RKO (cell line): ENCODE measurements around the gene TACR2.

Experiments used
- DNase-seq: peaks from one replicate; pipeline ENCODE4 v3.0.0-alpha.2; 2016; ENCODE audit warnings: low spot score

Gene TACR2

DNA sequence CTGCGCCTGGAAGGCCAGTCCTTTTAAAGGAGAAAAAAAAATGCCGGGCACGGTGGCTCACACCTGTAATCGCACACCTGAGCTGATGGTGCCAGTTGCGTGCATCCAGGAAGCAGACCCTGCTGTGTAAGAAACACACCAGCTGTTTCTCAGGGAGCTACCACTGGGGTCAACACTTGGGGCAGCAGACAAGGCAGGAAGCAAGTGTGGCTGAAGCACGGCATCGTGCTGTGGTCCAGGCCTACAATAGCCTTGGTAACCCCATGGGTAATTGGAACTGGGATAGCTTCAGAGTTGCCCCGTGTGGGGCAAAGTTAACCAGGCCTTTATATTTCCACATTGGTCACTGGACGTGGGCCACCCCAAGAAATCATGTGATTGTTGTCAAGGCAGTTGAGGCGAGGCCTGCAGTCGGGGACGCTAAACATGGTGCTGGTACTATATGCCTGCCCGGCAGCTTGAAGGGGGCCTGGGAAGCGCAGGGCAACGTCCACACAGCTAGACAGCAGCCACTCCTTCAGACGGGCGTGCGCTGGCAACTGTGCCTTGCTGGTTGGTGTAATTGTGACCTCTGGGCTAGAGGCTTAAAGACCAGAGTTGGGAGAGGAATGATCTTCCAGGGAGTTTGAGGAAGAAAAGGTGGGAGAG, 2.5 kb upstream of the TACR2 start:
- DNase-seq = no peak

DNA sequence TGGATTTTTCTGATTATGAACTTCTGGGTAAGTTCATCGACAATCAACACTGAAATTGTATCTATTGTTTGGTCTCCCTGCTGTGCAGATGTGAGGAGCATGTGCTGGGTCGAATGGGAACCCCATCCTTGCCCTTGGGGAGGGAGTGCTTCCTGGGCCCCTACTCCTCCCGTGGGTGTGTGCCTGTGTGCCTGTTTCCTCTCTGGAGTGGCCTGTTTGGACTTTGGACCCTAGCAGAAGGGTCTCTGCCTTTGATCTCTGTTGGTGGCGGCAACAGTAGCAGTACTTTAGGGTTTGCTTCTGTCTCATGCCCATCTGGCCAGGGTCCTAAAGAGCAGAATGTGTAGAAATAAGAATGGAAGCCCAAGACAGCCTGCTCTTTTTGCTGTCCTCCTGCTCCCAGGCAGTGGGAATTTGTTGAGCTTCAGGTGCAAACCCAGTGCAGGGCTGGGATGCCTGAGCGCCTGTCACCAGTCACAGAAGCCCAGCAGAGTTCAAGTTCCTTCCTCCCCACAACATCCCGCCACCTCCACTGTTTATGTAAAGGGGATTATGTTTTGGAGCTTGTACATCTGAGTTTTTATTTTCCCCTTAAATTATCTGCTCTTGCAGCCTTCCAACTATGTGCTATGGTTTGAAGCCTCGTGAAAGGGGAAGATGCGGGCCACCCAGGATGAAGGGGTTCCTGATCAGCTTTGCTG, 1.5 kb upstream of the TACR2 start:
- no peak for DNase-seq

DNA sequence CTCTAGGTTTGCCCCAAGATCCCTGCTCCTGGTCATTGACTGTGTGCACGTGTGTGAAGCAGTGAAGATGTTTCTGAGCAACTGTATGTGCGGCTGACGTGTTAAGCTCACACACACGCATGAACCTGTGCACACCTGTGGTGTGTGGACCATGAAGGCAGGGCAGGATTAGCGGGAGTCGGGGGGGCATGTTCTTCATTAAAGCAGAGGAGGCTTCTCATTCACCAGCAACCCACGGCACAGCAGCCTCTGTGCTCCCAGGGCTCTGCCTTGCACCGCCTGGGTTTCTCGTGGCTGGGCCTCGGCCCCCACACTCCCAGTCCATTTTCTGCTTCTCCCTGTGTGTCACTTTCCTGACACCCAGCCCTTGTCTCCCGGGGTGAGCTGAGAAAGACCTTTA, 824 bp upstream of the TACR2 start:
- DNase-seq = no peak

DNA sequence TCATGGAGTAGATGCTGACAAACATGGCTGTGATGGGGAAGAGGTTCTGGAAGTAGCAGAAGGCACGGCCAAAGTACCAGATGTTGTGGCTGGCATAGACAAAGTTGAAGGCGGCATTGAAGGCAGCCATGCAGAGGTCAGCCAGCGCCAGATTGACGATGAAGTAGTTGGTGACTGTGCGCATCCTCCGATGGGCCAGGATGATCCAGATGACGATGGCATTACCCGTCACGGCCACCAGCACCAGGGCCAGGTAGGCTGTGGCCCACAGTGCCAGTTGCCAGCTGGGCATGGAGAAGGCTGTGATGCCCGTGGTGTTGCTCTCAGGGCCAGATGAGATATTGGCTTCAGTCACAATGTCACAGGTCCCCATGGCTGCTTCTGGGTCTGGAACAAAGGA, 767 bp downstream of the TACR2 start:
- no peak for DNase-seq

DNA sequence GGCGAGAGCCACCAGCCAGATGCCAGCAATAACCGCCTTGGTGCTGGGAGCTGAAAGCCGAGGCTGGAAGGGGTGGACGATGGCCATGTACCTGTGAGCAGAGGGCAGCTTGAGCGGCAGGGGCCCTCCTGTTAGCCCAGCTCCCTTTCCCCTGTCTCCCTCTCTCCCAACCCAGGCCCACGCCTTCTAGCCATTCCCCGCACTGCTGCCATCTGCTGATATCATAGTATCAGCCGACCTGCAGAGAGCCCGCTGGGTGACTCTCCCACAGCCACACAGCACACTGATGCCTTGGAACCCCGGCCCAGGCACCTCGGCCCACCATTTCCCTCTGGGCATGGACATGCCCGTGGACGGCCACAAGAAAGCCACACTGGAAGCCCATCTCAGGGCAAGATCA, 1.7 kb downstream of the TACR2 start:
- DNase-seq = no peak

DNA sequence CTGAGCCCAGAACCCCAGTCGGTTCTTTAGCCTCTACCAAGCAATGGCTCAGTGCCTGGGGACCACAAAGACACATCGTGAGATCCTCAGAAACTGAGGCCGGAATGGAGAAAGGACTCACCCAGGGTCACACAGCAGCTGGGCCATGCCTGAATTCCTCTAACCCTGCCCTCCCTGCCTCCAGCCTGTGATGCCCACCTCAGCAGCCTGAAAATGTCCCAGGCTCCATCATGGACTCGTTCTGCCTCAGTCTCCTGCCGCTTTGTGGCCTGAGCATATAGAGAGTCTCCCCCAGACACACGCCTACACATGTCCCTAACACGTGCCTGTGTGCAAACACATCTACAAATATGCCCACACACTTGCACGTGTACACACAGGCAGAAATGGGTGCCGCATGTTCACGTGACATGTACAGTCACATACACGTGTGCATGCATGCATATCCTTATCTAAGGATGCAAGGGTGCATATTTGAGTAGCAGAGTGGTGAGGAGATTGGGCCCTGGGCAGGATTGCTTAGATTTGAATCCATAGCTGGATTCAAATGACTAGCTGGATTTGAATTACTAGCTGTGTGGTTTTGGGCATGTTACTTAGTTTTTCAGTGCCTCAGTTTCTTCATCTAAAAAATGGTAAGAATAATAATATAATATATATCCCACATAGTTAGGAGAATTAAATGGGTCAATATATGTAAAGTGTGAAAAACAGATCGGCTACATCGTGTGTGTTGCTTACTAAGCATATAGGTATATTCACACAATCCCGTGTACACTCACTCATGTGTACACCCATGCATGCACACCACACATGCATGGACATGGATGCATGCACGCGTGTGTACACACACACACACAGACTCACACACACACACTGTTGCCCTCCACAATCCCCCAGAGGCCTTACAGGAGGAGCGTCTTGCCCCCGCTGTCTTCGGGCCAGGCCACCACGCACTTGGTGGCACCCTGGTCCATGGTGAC, 2.4 kb downstream of the TACR2 start:
- no peak for DNase-seq

DNA sequence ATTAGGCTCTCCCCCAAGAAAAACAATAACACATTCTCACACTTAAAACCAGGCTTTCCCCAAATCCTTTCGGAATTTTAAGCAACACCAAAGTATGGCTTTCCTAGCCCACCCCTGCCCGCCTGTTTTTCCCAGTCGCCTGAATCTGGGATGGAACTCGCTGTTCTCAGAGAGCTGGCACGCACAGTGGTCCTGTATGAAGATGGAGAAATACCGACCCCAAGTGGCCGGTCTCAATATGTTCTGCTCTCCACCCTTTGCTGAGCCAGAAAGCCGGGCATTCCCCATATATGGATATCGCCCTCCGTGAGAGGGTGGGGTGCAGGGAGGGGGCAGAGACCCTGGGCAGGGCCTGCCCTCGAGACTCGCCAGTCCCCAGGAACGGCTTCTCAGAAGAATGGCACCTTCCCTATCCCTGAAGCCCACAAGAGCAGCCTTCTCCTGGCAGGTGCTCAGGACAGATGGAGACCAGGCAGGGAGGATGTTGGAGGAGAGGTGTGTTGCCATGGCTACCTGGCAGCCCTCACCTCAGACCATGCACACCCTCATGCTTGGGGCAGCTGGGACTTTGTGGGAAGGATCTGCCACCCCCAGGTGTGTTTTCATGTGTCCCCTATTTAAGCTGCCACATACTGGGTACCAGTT, 3.4 kb downstream of the TACR2 start:
- peak; percentile 66 for DNase-seq

DNA sequence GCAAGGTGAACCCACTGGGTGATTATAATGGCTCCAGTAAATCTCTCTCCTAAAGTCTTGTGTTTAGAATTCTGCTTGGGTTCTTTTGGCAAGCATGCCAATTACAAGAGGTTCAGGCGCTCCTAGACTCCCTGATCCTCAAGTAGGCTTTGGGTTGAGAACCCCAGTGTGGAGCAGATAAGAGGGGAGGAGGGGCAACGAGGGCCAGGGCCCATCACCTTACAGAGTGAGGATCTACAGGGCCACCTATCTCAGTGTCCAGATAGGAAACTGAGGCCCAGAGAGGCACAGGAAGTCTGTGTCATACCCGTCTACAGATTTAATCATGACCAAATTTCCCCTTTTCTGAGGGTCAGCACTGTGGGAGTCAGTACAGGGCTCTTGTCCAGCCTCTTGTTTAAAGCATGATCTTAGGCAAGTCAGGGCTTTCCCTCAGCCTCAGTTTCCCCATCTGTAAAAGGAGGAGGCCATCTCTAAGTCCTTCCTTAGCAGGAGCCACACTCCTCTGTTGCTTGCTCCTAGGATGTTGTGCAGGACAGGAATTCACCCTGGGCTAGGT, 4.4 kb downstream of the TACR2 start:
- DNase-seq = no peak

DNA sequence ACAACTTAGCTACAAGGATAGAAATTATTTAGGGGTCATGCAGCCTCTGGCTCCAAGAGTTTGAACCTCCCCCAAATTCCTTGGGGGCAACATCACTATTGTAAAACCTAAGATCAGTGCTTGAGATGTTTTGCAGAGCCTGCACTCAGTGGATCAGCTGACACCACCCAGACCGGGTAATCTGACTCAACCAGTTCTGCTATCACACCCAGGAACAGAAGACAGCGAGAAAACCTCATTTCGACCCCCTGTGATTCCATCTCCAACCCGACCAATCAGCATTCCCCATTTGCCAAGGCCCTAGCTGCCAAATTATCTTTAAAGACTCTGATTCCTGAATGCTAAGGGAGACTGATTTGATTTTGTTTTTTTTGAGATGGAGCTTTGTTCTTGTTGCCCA, 5.2 kb downstream of the TACR2 start:
- DNase-seq = no peak

DNA sequence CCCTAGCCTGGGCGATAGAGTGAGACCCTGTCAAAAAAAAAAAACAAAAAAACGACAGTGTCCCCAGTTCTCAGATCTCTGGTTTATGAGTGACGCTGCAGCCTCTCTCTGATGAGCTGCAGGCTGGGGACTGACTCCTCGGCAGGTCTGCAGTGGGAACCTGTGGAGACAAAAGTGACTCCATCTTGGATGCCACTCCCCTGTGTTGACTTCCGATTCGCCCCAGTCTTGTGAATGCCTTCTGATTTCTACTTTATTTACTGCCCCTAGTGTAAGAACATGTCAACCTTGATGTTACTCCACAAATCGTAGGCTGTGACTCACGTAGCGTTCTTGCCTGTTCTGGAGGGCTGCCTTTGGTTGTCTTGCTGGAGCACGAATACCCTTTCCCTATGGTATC, 6.2 kb downstream of the TACR2 start:
- no peak for DNase-seq

DNA sequence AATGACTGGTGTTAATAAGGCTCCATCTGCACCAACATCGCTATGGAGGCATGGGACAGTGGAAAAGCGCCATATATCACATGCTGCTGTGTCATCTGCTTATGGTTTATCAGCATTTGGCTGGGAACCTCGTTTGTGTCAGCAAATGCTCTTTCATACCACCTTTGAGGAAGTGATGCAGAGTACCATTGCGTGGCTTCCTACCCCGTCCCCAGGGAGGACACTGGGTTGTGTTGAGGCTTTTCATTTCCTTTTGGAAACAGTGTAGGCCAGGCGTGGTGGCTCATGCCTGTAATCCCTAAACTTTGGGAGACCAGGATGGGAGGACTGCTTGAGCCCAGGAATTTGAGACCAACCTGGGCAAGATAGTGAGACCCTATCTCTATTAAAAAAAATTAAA, 6.8 kb downstream of the TACR2 start:
- no peak for DNase-seq

DNA sequence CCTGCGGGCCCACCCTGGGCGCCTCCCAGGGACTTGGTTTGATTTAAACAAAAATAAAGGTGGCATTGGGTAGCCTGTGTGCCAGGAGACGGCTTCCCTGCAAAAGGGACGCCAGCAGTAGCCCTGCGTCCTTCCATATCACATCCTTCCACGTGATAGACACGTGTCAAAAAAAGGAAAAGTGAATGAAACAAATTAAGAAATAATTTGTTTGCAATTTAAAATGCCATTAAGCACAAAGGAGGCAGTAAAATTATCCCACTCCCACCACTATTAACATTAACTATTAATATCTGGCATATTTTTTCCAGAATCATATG, 7.6 kb downstream of the TACR2 start:
- DNase-seq = no peak

DNA sequence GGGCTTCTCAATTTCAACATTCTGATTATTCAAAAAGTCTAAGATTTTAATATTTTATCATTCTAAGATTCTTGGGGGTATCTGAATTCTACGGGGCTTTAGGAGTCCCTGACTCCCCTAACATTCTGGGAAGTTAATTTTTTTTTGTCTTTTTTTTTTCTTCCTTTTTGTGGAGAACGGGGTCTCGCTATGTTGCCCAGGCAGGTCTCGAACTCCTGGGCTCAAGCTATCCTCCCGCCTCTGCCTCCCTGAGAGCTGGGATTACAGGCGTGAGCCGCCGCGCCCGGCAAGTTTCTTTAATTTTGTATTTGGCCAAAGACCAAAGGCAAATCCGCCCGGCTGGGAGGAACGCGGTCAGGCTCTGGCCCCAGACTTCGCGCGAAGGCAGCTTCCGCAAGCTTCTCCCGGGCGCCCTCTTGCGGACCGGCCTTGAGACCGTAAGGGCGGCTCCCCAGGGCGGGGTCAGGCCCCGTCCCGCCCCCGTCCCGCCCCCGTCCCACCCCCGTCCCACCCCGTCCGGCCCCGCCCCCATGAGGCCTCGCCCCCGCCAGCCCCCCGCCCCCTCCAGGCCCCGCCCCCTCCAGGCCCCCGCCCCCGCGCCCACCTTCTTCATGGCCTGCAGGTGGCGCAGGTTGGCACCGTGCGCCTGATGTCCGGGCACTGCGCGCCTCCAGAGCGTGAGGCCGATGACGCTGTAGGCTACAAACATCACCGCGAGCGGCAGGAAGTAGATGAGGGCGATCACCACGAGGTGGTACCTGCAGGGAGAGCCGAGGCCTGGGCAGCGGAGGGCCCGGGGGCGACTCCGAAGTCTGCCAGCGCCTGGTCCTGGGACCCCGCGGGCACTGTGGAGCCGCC, 8.2 kb downstream of the TACR2 start:
- peak; percentile 92 for DNase-seq

DNA sequence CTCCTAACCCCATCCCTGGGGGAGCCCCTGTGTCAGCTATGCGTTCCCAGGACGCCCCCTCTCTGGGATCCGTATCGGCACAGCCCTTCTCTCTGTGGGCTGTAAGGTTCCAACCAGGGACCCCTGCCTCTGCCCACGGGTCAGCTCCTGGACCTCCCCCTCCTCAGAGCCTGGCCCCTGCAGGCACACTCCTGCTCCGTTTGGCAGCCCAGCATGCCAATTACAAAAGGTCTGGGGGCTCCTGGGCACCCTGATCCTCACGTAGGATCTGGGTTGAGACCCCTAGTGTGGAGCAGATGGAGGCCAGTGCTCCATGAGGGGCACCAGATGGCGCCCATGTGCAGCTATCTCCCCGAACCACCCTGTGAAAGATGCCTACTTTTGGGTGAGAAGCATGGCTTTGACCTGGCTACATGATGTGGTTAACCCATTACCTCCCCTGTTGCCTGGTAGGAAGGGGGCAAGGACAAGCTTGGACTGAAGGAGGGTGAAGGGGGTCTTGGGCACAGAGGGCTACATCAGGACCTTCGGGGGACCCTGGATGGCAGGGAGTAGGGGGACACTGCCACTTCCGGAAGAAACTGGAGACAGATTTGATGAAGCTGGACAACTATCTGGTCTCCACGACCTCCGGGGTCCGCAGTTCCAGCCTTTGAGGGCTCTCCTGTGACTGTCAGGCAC, 9.0 kb downstream of the TACR2 start:
- peak; percentile 42 for DNase-seq

DNA sequence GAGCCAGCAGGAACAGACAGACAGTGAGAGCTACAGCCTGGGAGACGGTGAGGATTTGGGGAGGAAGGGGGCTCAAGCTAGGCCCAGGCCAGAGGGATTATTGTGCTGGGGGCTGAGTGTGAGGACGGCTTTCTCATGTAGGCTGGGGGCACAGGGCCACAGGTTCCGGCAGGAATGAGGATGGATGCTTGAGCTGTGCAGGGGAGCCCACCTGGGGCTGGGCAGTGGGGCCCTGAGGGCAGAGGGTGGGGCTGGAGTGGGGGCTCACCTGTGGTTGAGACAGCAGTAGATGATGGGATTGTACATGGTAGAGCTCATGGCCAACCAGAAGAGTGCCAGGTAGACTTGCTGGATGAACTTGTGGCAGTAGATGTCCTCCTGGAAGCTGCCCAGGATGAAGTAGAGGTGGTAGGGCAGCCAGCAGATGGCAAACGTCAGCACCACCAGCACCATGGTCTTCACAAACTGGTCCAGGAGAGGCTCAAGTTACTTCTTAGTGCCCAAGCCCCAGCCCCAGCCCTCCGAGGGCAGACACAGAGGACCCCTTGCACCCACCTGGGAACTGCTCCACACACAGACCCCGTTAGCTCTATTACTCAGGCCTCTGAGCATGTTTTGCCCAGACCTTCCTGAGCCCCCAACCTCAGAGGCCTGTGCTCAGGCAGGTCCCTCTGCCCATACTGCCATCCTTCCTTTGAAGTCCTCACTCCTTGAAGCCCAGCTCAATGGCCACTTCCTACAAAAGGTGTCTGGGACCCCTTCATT, 9.7 kb downstream of the TACR2 start:
- no peak for DNase-seq

DNA sequence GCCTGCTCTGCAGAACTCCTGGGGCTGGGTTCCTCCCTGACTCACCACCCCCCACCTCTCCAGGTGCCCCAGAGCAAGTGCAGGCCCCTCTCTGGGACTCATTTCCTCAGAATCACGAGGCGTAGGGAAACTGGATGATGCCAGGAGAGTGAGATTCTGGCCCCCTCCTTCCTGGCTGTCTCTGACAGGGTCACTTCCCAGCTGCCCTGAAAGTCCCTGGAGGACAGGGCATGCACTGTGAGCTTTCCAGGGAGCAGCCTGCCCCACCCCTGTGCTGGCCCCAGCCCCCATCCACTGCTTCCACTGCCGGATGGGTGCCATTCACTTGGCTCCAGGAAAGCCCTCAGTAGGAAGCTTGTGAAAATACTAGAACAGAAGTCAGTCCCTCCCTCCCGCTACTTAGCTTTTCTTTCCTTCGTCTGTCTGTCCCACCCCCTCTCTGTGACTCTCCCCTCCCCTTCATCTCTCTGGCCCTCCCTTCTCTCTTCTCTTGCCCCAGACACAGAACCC, 10.4 kb downstream of the TACR2 start:
- no peak for DNase-seq

DNA sequence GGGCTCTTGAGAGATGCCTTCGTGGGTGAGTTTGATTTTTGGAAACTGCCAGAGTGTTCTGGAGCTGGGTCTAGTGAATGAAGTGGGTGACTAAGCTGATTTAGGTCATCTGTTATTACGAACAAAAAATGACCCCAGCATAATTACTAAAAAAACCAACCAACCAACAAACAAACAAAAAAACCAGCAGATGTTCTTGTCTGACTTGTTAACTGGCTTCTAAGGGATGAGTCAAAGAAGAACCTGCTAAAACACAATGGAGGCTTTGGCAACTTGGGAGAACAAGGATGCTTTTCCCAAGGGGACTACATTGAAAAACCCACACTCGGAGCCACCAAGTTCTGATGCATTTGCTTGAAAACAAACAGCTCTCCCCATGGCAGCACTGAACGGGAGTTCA, 11.5 kb downstream of the TACR2 start:
- DNase-seq = no peak

DNA sequence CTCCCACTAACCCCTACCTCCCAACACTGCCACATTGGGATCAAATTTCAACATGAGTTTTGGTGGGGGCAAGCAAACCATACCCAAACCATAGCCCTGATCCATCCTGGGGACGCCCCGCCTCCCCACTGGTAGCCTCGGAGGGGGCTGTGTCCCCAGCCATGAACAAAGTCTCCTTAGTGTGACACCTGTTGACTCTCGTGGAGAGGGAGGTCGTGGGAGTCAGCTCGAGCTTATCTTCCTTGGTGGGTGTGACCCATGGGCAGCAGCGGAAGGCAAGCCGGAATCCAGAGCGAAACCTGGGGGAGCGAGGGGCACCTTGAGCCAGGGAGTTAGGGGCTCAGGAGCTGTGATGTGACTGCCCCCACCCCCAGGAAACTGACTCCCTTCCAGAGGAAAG, 11.9 kb downstream of the TACR2 start:
- DNase-seq = no peak

DNA sequence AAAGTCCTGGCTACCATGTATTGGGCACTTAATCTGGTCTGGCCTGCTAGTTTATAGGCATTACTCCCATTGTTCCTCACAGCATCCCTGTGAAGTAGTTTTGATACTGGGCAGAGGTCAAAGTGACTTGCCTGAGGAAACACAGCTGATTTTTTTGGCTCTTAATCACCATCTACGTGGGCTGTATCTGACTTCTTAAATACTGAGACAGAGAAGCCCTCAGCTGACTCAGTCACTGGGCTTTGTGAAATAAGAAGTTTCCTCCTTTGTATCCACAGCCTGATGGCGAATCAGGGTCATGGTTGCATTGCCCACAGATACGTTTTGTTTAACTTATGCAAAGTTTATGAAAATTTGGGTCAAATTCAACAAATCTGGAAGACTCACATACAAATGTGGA, 13.2 kb downstream of the TACR2 start:
- no peak for DNase-seq

DNA sequence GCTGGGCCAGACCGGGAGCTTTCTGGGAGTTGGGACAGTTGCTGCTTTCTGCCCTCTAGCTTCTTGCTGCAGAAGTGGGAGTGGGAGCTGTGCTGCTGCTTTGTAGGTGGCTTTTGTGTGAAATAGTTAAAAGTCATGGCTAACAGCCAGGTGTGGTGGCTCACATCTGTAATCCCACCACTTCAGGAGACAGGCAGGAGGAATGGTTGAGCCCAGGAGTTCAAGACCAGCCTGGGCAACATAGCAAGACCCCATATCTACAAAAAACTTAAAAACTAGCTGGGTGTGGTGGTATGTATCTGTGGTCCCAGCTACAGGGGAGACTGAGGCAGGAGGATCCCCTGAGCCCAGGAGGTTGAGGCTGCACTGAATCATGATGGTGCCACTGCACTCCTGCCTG, 13.7 kb downstream of the TACR2 start:
- DNase-seq = no peak
